Fibroblast of mammary gland (primary cell): ENCODE data around the gene CPEB4.

Experiments used
- DNase-seq: peaks from one replicate; pipeline ENCODE4 v3.0.0-alpha.2; 2010; ENCODE audit warnings: low read depth
- H3K4me3 ChIP-seq: 2 replicates; pipeline ENCODE4 v1.5.1; 2011; ENCODE audit warnings: low read depth, mild to moderate bottlenecking, low read length, moderate library complexity; ENCODE audit not compliant: control insufficient read depth
- TF ChIP-seq, protein P1 (sequence below): conservative IDR thresholded peaks from 2 replicates; pipeline ENCODE4 v1.5.1; 2011; ENCODE audit warnings: low read depth, low read length, inconsistent platforms; ENCODE audit not compliant: control insufficient read depth, insufficient read depth

CPEB4 gene

GRCh38 chr5:174011441-174011840 lies 123.3 kb downstream of the CPEB4 start:
- TF ChIP-seq, protein P1, sequence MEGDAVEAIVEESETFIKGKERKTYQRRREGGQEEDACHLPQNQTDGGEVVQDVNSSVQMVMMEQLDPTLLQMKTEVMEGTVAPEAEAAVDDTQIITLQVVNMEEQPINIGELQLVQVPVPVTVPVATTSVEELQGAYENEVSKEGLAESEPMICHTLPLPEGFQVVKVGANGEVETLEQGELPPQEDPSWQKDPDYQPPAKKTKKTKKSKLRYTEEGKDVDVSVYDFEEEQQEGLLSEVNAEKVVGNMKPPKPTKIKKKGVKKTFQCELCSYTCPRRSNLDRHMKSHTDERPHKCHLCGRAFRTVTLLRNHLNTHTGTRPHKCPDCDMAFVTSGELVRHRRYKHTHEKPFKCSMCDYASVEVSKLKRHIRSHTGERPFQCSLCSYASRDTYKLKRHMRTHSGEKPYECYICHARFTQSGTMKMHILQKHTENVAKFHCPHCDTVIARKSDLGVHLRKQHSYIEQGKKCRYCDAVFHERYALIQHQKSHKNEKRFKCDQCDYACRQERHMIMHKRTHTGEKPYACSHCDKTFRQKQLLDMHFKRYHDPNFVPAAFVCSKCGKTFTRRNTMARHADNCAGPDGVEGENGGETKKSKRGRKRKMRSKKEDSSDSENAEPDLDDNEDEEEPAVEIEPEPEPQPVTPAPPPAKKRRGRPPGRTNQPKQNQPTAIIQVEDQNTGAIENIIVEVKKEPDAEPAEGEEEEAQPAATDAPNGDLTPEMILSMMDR = no peak
- no peak for DNase-seq
- H3K4me3 ChIP-seq = no peak overlapping the region
